SIG-M5 (cell line): ENCODE results near the gene SLC7A1.

Experiments used
- DNase-seq: peaks from one replicate; lab custom pipeline; 2025; lab: John Stamatoyannopoulos, UW

SLC7A1 gene

DNA sequence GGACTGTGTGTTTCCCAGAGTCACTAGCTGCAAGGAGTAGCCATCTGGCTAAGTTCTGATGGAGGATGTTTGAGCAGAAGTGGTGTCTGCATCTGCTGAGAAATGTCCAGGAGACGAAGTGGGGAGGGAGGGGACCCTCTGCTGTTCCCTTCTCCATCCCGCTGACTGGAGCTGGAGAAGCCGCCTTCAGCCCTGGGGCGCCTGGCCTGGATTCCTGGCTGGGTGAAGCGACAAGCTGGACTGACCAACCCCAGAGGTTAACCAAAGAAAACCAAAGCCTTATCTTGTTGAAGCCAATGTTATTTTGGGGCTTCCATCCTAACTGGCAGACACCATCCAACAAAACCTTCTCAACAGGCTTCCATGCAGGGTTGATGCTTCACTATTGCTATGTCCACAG lies 67.6 kb downstream of the SLC7A1 start:
- DNase-seq = no peak

DNA sequence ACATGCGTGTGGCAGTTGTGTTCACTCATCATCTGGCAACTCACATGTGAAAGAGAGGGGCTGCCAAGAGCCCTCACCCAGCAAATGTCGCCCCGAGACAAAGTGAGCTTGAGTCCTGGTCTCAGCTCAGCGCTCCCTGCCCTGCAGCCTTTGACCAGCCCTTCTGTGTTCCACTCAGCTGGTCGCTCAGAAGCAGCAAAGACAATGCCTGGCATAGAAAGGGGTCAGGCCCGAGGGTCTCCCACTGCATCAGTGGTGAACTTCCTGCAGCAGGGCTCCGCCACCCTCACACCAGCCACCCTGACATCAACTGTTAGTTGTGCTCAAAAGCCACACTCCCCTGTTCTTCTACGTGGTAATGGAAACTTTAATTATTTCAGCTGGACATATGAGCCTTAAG lies 68.0 kb downstream of the SLC7A1 start:
- no peak for DNase-seq

DNA sequence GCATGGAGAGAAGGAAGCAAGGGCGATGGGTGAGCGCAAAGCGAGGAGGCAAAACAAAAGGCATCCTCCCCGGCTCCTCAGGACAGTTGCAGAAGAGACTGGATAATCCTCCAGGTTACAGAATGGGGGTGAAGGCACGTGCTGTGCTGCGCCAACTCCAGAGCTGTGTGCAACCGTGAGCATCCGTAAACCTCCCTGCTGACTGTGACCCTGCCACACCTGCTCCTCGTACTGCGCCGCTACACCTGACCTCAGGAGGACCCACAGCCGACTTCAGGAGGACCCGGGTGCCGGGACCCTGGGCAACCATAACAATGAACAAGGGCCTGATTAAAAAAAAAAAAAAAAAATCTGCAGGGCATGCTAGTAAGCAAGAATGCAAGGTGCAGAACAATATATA lies 68.7 kb downstream of the SLC7A1 start:
- no peak for DNase-seq

DNA sequence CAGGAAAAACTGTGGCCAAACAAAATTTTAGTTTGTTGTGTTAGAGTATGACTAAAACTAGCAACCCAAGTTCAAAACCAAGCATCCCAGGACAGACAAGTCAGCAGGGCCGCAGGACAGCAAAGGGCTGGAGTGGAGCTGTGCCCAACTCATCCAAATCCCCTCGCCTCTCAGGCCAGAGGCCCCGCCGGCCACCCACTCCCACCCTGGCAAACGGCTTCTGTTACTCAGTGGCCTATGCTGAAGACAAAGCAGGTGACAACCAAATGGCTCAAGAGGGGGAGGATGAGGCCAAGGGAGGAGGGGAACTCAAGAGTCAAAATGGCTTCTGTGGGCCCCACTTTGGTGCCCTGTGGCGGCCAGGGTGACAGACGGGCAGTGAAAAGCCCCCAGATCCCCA lies 69.7 kb downstream of the SLC7A1 start:
- no peak for DNase-seq

DNA sequence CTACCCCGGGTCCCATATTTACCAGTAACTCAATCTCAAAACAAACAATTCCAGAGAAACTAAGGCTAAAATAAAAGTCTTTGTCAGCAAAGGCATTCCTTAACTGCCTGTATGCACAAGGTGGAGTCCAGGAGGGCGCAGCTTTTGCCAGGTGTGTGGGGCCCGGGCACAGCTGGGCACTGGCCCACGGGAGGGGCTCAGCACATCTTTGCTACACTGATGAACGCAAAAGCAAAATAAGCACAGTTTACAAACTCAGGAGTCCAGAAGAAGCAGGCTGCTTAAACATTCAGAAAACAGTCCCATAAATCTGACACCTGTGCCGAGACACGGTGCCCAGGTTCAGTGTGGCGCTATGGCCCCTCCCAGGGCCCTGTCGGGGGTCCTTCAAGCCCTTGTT lies 70.8 kb downstream of the SLC7A1 start:
- no peak for DNase-seq

DNA sequence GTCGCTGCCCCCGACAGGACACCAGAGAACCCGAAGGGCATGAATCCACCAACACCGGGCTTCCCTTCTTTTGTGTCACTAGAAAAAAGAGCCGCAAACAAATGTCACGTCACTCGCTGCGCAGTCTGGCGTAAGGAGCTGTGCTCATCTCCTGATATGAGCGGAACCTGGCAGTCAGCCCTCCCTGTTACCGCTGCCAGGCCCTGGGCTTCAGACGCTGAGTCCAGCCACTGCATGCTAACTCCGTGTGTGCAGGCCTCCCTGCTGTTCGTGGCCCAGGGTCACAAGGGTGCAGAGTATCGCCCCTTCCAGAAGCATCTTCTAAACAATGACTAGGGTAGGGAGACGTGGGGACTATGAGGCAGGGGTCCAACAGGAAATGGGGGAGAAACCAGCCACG lies 71.3 kb downstream of the SLC7A1 start:
- DNase-seq = no peak

DNA sequence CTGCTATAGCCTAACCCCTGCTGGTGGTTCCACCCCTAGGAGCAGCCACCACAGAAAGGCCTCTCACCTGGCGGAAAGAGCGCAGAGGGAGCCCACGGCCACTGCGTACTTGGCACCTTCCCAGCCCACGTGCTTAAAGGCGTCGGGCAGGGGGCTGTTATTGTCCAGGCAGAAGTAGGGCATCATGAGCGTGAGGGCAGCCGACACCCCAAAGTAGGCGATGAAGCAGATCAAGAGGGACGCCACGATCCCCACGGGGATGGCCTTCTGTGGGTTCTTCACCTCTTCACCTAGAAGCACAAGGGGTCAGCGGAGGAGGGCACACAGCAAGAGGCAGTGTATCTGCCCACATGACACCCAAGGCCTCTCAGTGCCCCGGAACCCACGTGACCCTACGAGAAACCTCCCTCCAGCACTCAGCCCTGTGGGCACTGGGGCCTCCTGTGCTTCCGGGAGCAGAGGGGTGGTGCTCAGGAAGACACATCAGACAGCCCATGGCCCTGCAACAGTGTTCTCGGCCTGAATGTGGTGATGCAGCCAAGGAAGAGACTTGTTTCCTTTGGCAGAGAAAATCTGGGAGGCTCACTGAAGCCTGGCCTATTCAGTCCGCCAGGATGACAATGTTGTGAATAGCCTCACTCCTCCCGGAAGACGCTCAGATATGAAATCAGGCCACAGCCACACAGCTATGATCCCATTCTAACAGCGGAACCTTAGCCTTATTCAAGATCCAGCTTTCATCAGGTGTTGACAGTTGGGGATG lies 72.1 kb downstream of the SLC7A1 start:
- DNase-seq = no peak

DNA sequence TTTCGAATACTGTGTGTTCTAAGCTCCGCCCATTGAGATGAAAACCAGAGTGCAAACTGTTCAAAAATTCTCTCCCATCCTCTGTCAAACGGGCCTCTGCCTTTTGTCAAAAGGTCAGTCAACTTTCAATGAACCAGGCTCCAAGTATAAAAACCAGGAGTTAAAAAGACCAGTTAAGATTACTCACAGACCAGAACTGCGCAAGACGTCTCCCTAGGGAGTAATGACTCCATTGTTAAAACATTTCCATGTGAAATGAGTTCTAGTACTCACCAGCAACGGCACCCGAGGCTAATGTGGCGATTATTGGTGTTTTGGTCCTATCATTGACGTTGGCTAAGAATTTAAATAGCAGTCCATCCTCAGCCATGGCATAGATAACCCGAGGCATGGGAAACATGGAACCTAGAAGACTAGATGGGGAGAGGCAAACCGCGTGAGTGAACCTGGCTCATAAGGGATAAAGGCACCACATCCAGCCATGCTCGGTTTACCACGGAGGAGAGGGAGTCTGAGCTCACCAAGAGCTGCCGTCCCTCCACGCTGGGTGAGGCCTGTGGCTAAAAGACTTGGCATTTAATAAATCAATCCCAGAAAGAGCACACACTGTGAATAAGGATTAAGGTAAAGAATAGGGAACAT lies 73.3 kb downstream of the SLC7A1 start:
- DNase-seq = no peak

DNA sequence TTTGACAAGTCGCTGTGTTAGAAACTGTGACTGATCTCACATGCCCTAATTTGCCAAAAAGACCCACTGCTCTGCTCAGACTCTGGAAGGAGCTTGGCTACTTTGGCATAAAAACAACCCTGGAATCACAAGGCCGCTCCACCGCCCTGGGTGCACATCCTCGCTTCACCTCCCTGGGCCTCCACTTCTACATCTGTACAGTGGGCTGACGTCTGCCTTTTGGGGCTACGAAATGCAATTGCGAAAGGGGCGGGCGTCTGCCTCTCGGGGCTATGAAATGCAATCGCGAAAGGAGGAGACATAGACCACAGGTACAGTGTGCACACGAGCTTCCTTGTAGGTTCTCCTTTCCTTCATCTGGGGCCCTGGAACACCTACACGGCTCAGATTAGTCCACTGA lies 74.2 kb downstream of the SLC7A1 start:
- no peak for DNase-seq

DNA sequence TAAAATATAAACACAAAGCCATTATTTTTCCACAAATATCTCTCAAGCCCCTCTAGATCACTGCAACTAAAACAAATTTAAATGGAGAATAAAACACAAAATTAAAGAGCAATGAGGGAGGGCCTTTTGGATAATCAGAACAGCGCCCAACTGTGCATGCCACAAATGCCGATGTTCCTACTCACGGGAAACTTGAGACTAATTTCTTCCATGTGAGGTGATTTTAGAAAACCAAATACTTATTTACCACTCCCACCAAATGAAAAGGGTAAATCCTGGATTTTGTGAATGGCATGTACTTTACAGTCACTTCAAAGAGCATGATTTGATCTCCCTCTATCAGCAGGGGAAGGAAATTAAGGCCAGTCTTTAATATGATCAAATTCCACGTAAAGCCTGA lies 74.8 kb downstream of the SLC7A1 start:
- DNase-seq = no peak

DNA sequence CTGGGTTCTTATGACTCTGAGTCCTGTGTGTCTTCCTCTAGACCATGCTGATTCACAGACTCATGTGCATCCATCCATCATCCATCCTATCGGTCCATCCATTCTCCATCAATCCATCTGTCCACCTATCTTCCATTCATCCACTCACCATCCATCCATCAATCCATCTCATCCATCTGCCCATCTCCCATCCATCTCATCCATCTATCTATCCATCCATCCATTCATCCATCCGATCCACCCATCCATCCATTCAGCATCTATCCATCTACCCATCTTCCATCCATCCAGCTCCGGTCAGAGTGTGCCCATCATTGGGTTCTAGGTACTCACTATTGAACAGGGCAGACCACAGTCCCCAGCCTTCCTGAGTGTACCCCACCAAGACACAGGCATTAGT lies 75.6 kb downstream of the SLC7A1 start:
- no peak for DNase-seq

DNA sequence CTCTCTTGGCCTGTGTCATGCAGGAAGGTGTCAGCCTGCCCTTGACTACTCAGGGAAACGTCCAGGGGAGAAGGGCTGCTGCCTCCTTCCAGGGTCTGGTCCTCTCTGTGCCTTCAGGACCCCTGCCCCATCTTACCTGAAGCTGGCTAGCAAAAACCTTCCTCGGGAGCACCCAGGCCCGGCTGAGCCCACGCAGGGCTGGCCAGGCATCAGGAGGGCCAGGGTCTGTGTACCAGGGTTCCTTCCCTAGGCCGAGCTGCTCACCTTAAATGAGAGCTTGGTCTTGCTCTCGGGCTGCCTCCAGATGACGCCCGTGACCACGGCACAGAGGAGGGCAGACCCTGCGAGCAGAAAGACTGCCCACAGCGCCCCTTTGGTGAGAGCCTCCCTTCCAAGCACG lies 78.6 kb downstream of the SLC7A1 start:
- no peak for DNase-seq

DNA sequence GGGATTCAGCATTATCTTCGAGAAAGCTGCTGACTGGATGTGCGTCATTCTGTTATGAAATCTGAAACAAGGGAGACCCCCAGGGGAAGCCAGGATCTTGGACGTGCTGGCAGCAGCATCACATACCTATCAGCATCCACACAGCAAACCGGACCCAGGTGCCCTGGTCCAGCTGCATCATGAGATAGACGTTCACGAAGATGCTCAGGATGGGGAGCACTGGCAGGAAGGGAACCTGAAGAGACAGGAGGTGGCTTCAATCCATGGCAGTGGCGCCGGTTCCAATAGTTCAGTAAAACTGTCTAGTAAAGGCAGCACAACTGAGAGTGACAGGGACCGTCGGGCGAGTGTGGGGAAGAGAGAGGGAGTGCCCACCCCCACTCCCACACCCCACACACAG lies 79.5 kb downstream of the SLC7A1 start:
- no peak for DNase-seq

DNA sequence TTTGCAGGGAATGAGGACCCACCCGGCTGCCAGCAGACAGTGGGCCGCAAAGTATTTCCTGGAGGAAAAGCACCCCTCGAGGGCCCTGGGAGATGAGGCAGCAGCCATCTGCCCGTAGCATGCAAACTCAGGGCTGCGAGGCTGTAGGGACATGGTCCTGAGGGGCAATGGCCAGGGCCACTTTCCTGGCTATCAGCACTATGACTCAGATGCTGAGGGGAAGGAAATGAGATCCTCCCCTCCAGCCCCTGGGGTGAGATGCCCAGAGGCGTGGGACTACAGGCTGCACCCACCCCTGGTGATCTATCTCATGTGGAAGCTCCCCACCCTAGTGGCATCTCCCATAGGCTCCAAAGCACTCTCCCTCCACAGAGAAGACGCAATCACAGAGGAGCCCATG lies 80.1 kb downstream of the SLC7A1 start:
- DNase-seq = no peak

DNA sequence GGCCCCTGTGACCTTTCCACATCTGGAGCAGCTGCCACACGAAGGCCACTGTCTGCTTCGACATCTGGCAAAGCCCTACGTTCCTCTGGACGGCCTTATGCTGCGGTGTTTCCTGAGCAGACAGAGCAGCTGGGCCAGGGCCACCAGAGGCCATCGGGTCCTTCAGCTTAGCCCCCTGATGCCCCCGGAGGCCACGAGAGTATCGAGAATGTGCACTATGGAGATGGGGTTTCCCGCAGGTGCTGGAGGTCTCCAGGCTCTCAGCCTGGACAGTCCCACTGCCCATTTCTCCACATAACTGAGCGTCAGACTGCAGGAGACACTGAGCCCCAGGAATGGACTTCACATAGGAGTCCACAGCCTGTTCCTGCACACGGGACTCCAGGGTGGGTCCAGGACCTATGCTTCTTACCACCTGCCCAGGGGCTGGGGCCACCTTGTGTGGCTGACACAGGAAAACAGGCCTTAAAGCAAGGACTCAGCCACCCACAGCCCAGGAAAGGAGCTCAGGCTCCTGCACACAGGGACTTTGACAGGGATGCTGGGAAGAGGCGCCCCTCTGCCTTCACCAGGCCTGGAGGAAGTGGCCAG lies 80.7 kb downstream of the SLC7A1 start:
- DNase-seq = no peak

DNA sequence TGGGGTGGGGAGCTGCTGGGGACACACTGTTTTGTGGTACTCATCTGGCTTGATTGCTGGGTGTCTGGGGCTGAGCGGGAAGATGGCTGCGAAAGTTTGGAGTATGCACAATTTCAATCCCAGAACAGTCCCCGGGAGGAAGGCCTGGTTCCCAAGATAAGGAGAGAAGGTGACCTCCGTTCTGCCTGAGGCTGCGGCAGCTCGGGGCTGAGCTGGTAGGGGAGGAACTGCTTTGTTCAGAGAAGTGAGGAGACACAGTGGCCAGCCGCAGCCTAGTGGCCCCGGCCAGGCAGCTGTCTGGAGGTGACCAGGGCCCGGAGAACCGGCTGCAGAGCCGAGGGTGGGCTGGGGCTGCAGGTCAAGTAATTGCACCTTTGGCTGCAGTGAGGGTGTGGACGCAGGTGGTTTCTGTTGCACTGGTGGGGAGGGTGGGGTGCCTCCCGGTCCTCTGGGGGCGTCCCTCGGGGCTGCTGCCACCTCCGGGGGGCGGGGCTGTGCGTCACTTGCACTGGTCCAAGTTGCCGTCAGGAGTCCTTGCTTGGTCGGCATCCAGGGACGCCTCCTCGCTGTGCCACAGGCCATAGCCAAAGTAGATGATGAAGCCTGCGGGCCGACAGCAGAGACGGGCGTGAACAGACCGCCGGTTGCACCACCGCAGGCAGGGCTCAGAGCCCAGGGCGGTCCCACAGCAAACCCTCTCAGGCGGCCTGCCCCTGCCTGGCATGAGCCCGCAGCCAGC lies 81.3 kb downstream of the SLC7A1 start:
- no peak for DNase-seq

DNA sequence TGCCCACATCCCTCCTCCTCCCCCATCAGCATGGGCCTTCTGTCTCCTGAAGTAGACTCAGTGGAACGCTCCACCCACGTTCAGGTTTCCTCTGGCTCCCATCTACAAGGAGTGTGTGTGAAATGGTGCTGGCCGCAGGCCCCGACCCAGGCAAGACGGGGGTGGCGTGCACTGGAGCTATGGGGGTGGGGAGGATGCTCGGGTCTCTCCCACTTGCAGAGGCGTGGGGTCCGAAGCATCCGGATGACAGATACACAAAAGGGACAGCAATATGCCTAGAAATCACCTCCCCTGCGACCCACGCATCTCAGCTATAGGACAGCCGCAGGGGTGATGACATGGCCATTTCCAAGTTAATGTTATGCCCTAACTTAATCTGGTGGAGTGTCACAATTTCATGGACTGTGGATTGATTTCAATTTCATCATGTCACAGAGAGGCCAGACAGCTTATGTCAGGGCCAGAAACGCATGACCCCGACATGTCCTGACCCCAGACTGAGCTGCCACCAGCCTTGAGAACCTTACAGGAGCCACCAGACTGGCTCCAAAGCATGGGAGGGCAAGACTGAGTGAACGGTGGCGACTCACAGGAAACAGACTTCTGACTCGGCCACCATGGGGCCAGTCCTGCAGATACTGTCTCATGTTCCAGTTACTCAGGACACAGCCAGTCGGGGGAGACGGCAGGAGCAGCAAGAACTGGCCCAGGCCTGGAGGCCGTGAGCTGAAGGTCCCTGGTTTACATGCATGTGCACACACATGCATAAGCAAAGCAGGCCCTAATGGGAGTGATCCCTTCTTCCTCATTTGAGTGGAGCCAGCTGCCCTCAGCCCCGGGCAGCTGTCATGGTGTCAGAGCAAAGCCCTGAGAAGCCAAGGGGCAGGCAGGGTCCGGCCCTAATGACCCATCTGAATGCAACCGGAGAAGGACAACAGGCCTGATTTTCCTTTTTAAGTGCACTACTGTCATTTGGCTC lies 82.2 kb downstream of the SLC7A1 start:
- no peak for DNase-seq

DNA sequence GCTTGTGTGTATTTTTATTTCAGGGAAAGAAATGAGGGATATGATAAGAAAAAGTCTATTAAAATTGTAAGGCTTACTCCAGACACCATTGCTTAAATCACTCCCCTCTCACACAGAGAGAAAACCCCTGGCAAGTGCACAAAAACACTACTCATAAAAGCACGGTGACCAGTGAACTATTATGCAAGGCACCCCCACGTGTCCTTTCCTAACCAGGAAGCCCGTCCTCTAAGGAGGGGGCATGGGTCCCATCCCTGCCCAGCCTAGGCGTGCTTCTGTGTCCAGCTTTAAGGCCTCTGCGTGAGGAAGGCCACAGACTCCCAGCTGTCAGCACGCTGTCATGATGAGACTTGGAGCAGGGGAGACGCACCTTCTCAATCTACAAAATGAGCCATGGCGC lies 83.5 kb downstream of the SLC7A1 start:
- DNase-seq = no peak

DNA sequence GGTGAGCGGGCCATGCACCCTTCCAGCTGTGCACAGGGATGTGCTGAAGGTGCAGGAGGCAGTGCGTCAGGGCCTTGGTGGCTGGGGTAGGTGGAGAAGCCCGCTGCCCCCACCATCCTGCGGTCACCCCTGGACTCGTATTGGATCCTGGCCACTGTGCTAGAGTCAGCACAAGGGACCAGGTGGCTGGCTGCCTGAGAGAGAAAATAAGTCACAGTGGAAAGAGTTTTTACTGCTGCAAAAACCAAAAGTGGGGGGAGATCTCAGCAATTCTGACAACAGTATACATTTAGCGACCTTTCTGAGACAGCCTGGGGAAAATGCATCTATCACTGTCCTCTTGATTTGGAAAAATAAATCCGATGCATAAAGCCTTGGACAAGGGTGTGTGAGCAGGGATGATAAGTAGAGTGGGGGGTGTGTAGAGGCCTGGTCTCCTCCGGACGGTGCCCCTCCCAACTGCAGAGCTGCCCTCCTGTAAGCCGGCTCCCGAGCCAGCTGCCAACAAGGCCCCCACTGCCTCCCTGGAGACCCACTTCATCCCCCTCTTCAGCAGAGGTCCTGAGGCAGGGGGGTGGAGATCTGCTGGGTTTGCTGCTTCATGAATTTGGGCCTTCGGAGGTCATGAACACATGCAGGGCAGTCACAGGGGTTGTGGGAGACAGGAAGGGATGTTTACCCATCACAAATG lies 84.2 kb downstream of the SLC7A1 start:
- no peak for DNase-seq

DNA sequence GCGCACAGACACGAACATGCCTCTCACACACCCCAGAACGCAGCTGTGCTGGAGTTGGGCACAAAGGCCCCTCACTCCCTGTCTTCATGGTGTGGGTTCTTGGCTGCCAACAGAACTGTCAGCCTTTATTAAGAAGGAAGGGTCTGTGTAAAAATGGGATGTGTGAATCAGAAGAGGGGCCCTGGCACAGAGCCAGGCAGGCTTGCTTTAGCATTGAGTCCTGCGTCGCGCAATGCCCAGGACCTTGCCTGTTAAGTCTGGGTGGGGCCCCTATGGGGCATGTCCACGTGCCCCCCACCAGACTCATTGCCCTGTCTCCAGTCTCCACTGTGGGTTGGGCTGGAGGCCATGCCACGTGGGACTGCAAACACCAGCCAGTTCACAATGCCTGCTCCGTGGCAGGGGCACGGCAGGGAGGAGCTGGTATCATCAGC lies 84.8 kb downstream of the SLC7A1 start:
- DNase-seq = no peak

DNA sequence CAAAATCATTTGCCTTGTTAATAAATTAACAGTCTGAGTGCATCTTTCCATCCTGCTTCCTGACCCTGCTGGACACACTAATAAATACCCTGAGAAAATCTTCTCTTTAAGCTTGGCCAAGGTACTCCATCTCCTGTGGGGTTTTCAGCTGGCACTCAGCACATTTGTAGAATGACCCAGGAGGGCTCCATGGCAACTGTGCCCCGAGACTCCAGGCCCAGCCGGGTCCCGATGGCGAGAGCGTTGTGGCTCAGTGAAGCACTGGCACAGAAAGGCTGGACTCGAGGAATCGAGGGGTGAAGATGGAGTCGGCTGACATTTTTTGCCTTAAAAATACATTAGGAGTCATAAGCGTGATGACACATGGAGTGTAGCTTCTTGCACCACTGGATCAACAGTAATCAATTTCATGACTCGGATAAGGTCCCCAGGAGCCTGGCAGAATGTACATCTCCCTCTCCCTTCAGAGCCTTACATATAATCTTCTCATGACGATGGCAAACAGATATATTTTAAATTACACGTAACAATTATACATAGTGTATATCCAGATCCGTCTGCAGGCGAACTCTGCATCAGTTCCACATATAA lies 85.4 kb downstream of the SLC7A1 start:
- DNase-seq = no peak
